Head of caudate nucleus (tissue), 42 donors: ENCODE results near the gene ZNF469.
A peak's percentile ranks its signal among the peaks of the same experiment; 100 is the strongest.

Source experiments
- DNase-seq, 42 donors: peaks; one replicate each; pipeline versions ENCODE4 v3.0.0 to v3.0.0-alpha.2; 2020 to 2021; ENCODE audit warnings: mixed read lengths in 7 of 42
- intact Hi-C: fragments of 100-400 bp; cut with DNase I; formaldehyde crosslinking; loops from one replicate; pipeline ENCODE4 v1.15.0; 2022

Gene ZNF469

GRCh38 chr16:88414521-88415380 is 32.0 kb downstream of the ZNF469 start:
- intact Hi-C loops, result no loop called here
- DNase-seq, result no peak

- intact Hi-C loops, result no loop called here
- DNase-seq, result no peak
Observed at GRCh38 chr16:88415381-88415705, 32.6 kb downstream of the ZNF469 start.

- no peak for DNase-seq
Observed at GRCh38 chr16:88415713-88416323, 33.1 kb downstream of the ZNF469 start.

GRCh38 chr16:88416686-88417085 is 33.9 kb downstream of the ZNF469 start:
- no peak for DNase-seq
- intact Hi-C loops, result no loop called here

More at GRCh38 chr16:88415713-88416323, 33.1 kb downstream of the ZNF469 start:
- intact Hi-C loops, result no loop called here

- intact Hi-C loops, result no loop called here
- DNase-seq, result no peak
Observed at GRCh38 chr16:88417684-88418476, 35.1 kb downstream of the ZNF469 start.

- intact Hi-C loops, result no loop called here
- no peak for DNase-seq
Observed at GRCh38 chr16:88418869-88419268, 36.1 kb downstream of the ZNF469 start.

- DNase-seq, result no peak
- intact Hi-C loops, result no loop called here
Observed at GRCh38 chr16:88419790-88420189, 37.0 kb downstream of the ZNF469 start.

- intact Hi-C loops, result no loop called here
Observed at GRCh38 chr16:88420496-88420895, 37.7 kb downstream of the ZNF469 start.

GRCh38 chr16:88421301-88421700 is 38.5 kb downstream of the ZNF469 start:
- no peak for DNase-seq
- intact Hi-C loops, result no loop called here

More at GRCh38 chr16:88420496-88420895, 37.7 kb downstream of the ZNF469 start:
- DNase-seq, result no peak

GRCh38 chr16:88421871-88422433 is 39.2 kb downstream of the ZNF469 start:
- no peak for DNase-seq
- intact Hi-C loops, result no loop called here

- no peak for DNase-seq
- intact Hi-C loops, result no loop called here
Observed at GRCh38 chr16:88422733-88423447, 40.1 kb downstream of the ZNF469 start.

GRCh38 chr16:88423448-88423850 is 40.7 kb downstream of the ZNF469 start:
- intact Hi-C loops, result no loop called here
- no peak for DNase-seq

- peak in 28 of 42 donors; percentile 17 to 70 (median 49) for DNase-seq
Observed at GRCh38 chr16:88424587-88425235, 42.0 kb downstream of the ZNF469 start.

GRCh38 chr16:88426018-88426417 is 43.3 kb downstream of the ZNF469 start:
- intact Hi-C loops, result no loop called here
- no peak for DNase-seq

More at GRCh38 chr16:88424587-88425235, 42.0 kb downstream of the ZNF469 start:
- intact Hi-C loops, result no loop called here

- intact Hi-C loops, result no loop called here
Observed at GRCh38 chr16:88427376-88427775, 44.6 kb downstream of the ZNF469 start.

GRCh38 chr16:88428156-88428555 is 45.4 kb downstream of the ZNF469 start:
- no peak for DNase-seq
- intact Hi-C loops, result no loop called here

More at GRCh38 chr16:88427376-88427775, 44.6 kb downstream of the ZNF469 start:
- DNase-seq, result no peak

- peak in 21 of 42 donors; percentile 18 to 77 (median 44) for DNase-seq
- intact Hi-C loops, result no loop called here
Observed at GRCh38 chr16:88428616-88429386, 46.0 kb downstream of the ZNF469 start.
